ENCODE data around the gene MSH5.
"Not testable (repeated sequence)": the region's sequence is repeated elsewhere in the genome, so short reads cannot be mapped to it uniquely, and the experiment has no call there.

MSH5 gene

GRCh38 chr6:31705931-31706330 lies 33.9 kb upstream of the MSH5 start:
- DNase-seq (ENCODE audit: low read depth) = no peak
- no peak overlapping the region for H3K4me3 ChIP-seq (ENCODE audit: low read depth, low read length)
- no peak for TF ChIP-seq CTCF (IDR thresholded peaks at IDR 0.05; ENCODE audit: insufficient read depth, low read depth, low read length, missing control alignments)

- no peak for DNase-seq (ENCODE audit: low read depth)
- no peak within 1 kb of the TSS for H3K4me3 ChIP-seq (ENCODE audit: low read depth, low read length)
- TF ChIP-seq CTCF (IDR thresholded peaks at IDR 0.05; ENCODE audit: insufficient read depth, low read depth, low read length, missing control alignments) = no peak
Measured at GRCh38 chr6:31706599-31706998, 33.2 kb upstream of the MSH5 start, which contains the start of gene LY6G6F. Gene LY6G6F, plus strand, starts transcription at chr6:31706866. Its CDS starts 41 bp downstream, at chr6:31706907.

- no peak overlapping the region for H3K4me3 ChIP-seq (ENCODE audit: low read depth, low read length)
- no peak for DNase-seq (ENCODE audit: low read depth)
- no peak for TF ChIP-seq CTCF (IDR thresholded peaks at IDR 0.05; ENCODE audit: insufficient read depth, low read depth, low read length, missing control alignments)
Measured at GRCh38 chr6:31707701-31708100, 32.1 kb upstream of the MSH5 start.

GRCh38 chr6:31708224-31708623 lies 31.6 kb upstream of the MSH5 start:
- TF ChIP-seq CTCF (IDR thresholded peaks at IDR 0.05; ENCODE audit: insufficient read depth, low read depth, low read length, missing control alignments) = no peak
- DNase-seq (ENCODE audit: low read depth) = no peak
- no peak overlapping the region for H3K4me3 ChIP-seq (ENCODE audit: low read depth, low read length)

GRCh38 chr6:31709157-31709556 lies 30.6 kb upstream of the MSH5 start:
- not testable (repeated sequence) for DNase-seq (ENCODE audit: low read depth); H3K4me3 ChIP-seq (ENCODE audit: low read depth, low read length)

GRCh38 chr6:31710523-31711219 lies 29.1 kb upstream of the MSH5 start:
- H3K4me3 ChIP-seq (ENCODE audit: low read depth, low read length) = no peak overlapping the region
- no peak for DNase-seq (ENCODE audit: low read depth)
- no peak for TF ChIP-seq CTCF (IDR thresholded peaks at IDR 0.05; ENCODE audit: insufficient read depth, low read depth, low read length, missing control alignments)

- no peak for TF ChIP-seq CTCF (IDR thresholded peaks at IDR 0.05; ENCODE audit: insufficient read depth, low read depth, low read length, missing control alignments)
- DNase-seq (ENCODE audit: low read depth) = no peak
Measured at GRCh38 chr6:31711233-31711632, 28.6 kb upstream of the MSH5 start.

More at GRCh38 chr6:31711233-31711632, 28.6 kb upstream of the MSH5 start:
- no peak overlapping the region for H3K4me3 ChIP-seq (ENCODE audit: low read depth, low read length)
